ENCODE results near the gene LSAMP.

The LSAMP gene

GRCh38 chr3:116179091-116179490, 266.2 kb downstream of the LSAMP start:
- in situ Hi-C loops (cut with MboI; ENCODE audit: low sequenced_read_pairs), result no loop called here

GRCh38 chr3:116176974-116177555, 268.2 kb downstream of the LSAMP start:
- in situ Hi-C loops (cut with MboI; ENCODE audit: low sequenced_read_pairs), result no loop called here

- in situ Hi-C loops (cut with MboI; ENCODE audit: low sequenced_read_pairs), result no loop called here
Observed at GRCh38 chr3:116166121-116166520, 279.2 kb downstream of the LSAMP start.

- in situ Hi-C loops (cut with MboI; ENCODE audit: low sequenced_read_pairs), result no loop called here
Observed at GRCh38 chr3:116165641-116166040, 279.6 kb downstream of the LSAMP start.

- in situ Hi-C loops (cut with MboI; ENCODE audit: low sequenced_read_pairs), result no loop called here
Observed at GRCh38 chr3:116165135-116165534, 280.2 kb downstream of the LSAMP start.

DNA sequence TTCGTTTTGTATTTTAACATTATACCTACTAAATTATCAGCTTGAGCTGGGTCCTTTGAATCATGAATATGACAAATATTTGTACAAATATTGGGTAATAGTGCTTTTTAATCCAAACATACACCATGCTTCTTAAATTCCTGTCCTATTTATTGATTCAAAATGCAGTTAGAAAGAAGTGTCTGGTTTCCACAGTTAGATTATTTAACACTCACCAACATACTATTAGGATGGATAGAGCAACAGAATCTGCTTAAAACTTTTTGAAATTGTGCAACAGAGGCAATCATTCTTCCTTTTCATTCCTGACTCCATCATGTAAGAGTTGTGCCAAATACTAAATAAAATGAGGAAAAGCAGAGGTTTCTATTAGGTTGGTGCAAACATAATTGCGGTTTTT, 281.2 kb downstream of the LSAMP start:
- in situ Hi-C loops (cut with MboI; ENCODE audit: low sequenced_read_pairs), result no loop called here

GRCh38 chr3:116161575-116162525, 283.4 kb downstream of the LSAMP start:
- in situ Hi-C loops (cut with MboI; ENCODE audit: low sequenced_read_pairs), result no loop called here

GRCh38 chr3:116160594-116160993, 284.7 kb downstream of the LSAMP start:
- in situ Hi-C loops (cut with MboI; ENCODE audit: low sequenced_read_pairs), result no loop called here

DNA sequence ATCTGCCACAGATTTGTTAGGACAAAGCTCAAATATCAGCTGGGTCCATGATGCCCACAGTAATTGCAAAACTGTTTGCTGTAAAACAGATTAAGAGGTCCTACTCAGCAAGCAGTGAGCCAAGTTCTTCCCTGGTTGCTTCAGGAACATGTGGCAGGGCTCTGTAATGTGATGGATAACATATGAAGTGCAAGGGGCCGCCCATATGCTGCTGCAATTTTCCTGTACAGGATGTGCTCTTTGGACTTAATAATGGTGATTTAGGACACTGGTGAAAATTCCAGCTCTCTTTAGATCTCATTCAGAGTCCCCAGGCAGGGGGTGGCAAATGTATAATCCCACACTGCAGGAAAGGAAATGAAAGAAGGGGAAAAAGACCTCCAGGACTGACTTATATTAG, 289.4 kb downstream of the LSAMP start:
- in situ Hi-C loops (cut with MboI; ENCODE audit: low sequenced_read_pairs), result no loop called here

- in situ Hi-C loops (cut with MboI; ENCODE audit: low sequenced_read_pairs), result no loop called here
Observed at GRCh38 chr3:116154389-116154788, 290.9 kb downstream of the LSAMP start.

- in situ Hi-C loops (cut with MboI; ENCODE audit: low sequenced_read_pairs), result no loop called here
Observed at GRCh38 chr3:116153174-116153573, 292.1 kb downstream of the LSAMP start.

GRCh38 chr3:116150655-116151167, 294.6 kb downstream of the LSAMP start:
- in situ Hi-C loops (cut with MboI; ENCODE audit: low sequenced_read_pairs), result no loop called here

- in situ Hi-C loops (cut with MboI; ENCODE audit: low sequenced_read_pairs), result no loop called here
Observed at GRCh38 chr3:116148881-116149851, 296.1 kb downstream of the LSAMP start.

- in situ Hi-C loops (cut with MboI; ENCODE audit: low sequenced_read_pairs), result no loop called here
Observed at GRCh38 chr3:116145613-116146012, 299.7 kb downstream of the LSAMP start.

GRCh38 chr3:116141724-116142123, 303.6 kb downstream of the LSAMP start:
- in situ Hi-C loops (cut with MboI; ENCODE audit: low sequenced_read_pairs), result no loop called here

DNA sequence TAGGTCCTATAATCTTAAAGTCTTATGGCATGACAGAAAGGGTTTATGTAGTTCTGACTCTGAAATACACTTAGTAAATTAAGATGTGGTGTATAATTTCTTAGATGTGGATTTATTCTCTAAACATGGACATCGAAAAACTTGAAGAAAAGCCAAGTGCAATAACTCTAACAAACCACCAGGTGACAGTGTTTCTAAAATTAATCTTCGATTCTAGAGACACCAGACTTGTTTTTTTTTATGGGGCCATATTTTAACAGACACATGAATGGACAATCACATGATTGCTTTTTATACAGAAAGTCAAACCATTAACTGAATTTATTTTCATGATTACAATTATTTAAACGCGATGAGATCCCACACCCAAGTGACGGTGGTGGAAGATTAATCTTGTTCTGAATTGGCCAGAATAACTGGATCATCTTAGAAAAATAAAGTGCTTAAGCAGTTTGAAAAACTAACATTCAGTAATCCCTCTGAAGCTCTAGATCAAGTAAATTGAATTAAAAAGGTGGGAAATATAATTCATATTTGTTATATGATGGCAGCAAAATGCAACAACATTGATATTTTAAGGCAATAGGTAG, 305.1 kb downstream of the LSAMP start:
- in situ Hi-C loops (cut with MboI; ENCODE audit: low sequenced_read_pairs), result no loop called here

DNA sequence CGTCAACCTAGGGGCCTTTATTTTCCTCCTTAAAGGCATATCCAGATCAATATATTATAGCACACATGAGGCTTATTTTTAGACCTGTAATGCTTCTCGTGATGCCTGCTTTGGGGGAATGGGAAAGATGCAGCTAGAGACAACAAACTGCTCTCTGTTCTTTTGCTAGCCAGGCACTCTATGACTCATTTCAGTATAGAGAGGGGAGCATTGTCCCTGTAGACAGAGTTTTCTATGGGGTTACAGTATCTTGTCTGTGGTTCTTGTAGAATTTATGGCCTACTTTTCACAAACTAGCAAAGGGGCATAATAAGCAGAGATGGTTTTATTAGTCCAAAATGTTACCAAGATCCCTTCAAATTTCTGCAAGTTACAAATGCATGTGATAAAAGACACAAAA, 305.6 kb downstream of the LSAMP start:
- in situ Hi-C loops (cut with MboI; ENCODE audit: low sequenced_read_pairs), result no loop called here

- in situ Hi-C loops (cut with MboI; ENCODE audit: low sequenced_read_pairs), result no loop called here
Observed at GRCh38 chr3:116135457-116136085, 309.7 kb downstream of the LSAMP start.

DNA sequence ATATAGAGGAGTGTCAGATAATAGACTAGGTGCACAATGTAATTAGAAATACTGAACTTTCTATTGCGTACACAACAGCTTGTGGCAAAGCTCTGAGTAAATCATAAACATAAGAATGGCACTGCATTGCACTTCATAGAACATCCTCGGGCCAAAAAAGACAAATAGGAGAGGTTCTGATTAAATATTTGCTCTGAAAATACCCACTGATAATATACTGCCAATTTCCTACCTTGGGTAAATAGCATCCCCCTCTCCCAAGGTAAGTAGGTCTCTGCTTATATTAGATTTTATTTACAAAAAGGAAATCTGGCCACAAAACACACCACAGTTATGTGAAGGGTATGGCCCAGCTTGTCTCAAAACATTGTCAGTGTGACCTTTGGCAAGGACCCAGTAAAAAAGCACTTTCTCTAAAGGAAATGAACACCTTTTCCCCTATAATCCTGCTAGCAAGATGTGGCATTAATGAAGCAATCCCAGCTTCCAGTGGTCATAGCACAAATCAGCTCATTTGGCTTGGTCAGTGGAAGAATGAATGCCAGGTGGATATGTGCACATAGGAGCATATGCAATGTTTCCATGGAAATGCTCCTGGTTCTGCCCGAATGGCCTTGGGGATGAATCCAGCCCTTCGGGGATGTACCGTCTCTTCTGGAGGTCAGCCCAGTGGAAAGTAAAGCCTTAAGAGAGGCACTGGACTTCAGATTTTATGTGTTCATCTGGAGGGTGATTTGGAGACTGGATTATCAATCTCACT, 315.9 kb downstream of the LSAMP start:
- in situ Hi-C loops (cut with MboI; ENCODE audit: low sequenced_read_pairs), result no loop called here
